Neural cell (in vitro differentiated cells): ENCODE results near the gene RALGDS. TPM values are rescaled to one million over a fixed set of nuclear protein-coding genes. Genes with fewer than 3 reads are reported as not detected.

ENCODE experiments used
- H2AFZ ChIP-seq: fragments of 200-600, 300-800 bp; sonication (generic), shearing (Covaris generic); 2 replicates; pipeline ENCODE4 v1.6.0; 2014; ENCODE audit warnings: low read depth, mild to moderate bottlenecking, antibody characterized with exemption, low read length, moderate library complexity
- H3F3A ChIP-seq: fragments of 200-600 bp; shearing (Covaris generic); 2 replicates; pipeline ENCODE4 v1.6.1; 2016; ENCODE audit warnings: mild to moderate bottlenecking, moderate library complexity, mixed read lengths, antibody characterized with exemption, low read length; ENCODE audit not compliant: insufficient read depth, poor library complexity, severe bottlenecking
- H3K27ac ChIP-seq: fragments of 200-600, 300-800 bp; sonication (generic), shearing (Covaris generic); 2 replicates; pipeline ENCODE4 v1.5.1; 2014; ENCODE audit warnings: mild to moderate bottlenecking, low read length, moderate library complexity
- H3K27me3 ChIP-seq: fragments of 300-800, 200-600 bp; sonication (generic), shearing (Covaris generic); 2 replicates; pipeline ENCODE4 v1.6.0; 2014; ENCODE audit warnings: mild to moderate bottlenecking, low read depth, low read length, moderate library complexity; ENCODE audit not compliant: insufficient read depth
- H3K36me3 ChIP-seq: fragments of 300-800, 200-600 bp; sonication (generic), shearing (Covaris generic); 2 replicates; pipeline ENCODE4 v1.5.1; 2014; ENCODE audit warnings: mild to moderate bottlenecking, antibody characterized with exemption, low read length, moderate library complexity; ENCODE audit not compliant: insufficient read depth
- H3K4me2 ChIP-seq: fragments of 300-800, 200-600 bp; sonication (generic), shearing (Covaris generic); 2 replicates; pipeline ENCODE4 v1.6.0; 2014; ENCODE audit warnings: mild to moderate bottlenecking, low read length
- H3K4me3 ChIP-seq: fragments of 300-800, 200-600 bp; sonication (generic), shearing (Covaris generic); 2 replicates; pipeline ENCODE4 v1.5.1; 2014; ENCODE audit warnings: mild to moderate bottlenecking, low read length, moderate library complexity
- H3K79me2 ChIP-seq: fragments of 200-600 bp; shearing (Covaris generic); replicated peaks from 2 replicates; pipeline ENCODE4 v1.6.0; 2014; ENCODE audit warnings: mild to moderate bottlenecking, low read length, moderate library complexity; ENCODE audit not compliant: insufficient read depth
- H3K9ac ChIP-seq: fragments of 300-800, 200-600 bp; sonication (generic), shearing (Covaris generic); 2 replicates; pipeline ENCODE4 v1.6.1; 2016; ENCODE audit warnings: mild to moderate bottlenecking, low read length, mixed read lengths
- H3K9me2 ChIP-seq: fragments of 200-600 bp; shearing (Covaris generic); 2 replicates; pipeline ENCODE4 v1.6.1; 2016; ENCODE audit warnings: mild to moderate bottlenecking, low read length, mixed read lengths; ENCODE audit not compliant: insufficient read depth
- H3K9me3 ChIP-seq: fragments of 200-600, 300-800 bp; sonication (generic), shearing (Covaris generic); 2 replicates; pipeline ENCODE4 v1.6.1; 2016; ENCODE audit warnings: mild to moderate bottlenecking, mixed run types, low read length, moderate library complexity, mixed read lengths
- H4K20me1 ChIP-seq: fragments of 200-600 bp; shearing (Covaris generic); 2 replicates; pipeline ENCODE4 v1.6.1; 2016; ENCODE audit warnings: mild to moderate bottlenecking, mixed run types; ENCODE audit not compliant: insufficient read depth
- CTCF ChIP-seq: fragments of 450-650 bp; IDR thresholded peaks from 2 replicates; pipeline ENCODE4 v1.5.1; 2014; ENCODE audit warnings: antibody characterized with exemption, mild to moderate bottlenecking, moderate library complexity; ENCODE audit not compliant: poor library complexity, severe bottlenecking
- EP300 ChIP-seq: fragments of 450-650 bp; conservative IDR thresholded peaks from 2 replicates; pipeline ENCODE4 v1.6.1; 2014; ENCODE audit warnings: antibody characterized with exemption, mild to moderate bottlenecking, moderate library complexity; ENCODE audit not compliant: poor library complexity, severe bottlenecking
- EZH2 ChIP-seq: fragments of 200-600, 300-800 bp; shearing (Covaris generic), sonication (generic); IDR thresholded peaks from 2 replicates; pipeline ENCODE4 v1.6.1; 2014; ENCODE audit warnings: antibody characterized with exemption, low read length, borderline replicate concordance, mild to moderate bottlenecking; ENCODE audit not compliant: insufficient read depth, poor library complexity, severe bottlenecking
- MXI1 ChIP-seq: fragments of 450-650 bp; conservative IDR thresholded peaks from 2 replicates; pipeline ENCODE4 v1.6.1; 2014; ENCODE audit warnings: antibody characterized with exemption, mild to moderate bottlenecking; ENCODE audit not compliant: poor library complexity, severe bottlenecking
- POLR2AphosphoS5 ChIP-seq: IDR thresholded peaks from 2 replicates; pipeline ENCODE4 v1.6.1; 2012
- RAD21 ChIP-seq: fragments of 450-650 bp; conservative IDR thresholded peaks from 2 replicates; pipeline ENCODE4 v1.6.1; 2014; ENCODE audit warnings: antibody characterized with exemption, mild to moderate bottlenecking, moderate library complexity
- REST ChIP-seq: IDR thresholded peaks from 2 replicates; pipeline ENCODE4 v1.6.1; 2012; ENCODE audit warnings: borderline replicate concordance
- SMC3 ChIP-seq: fragments of 450-650 bp; conservative IDR thresholded peaks from 2 replicates; pipeline ENCODE4 v1.6.1; 2014; ENCODE audit warnings: antibody characterized with exemption, mild to moderate bottlenecking, moderate library complexity; ENCODE audit not compliant: poor library complexity
- TAF1 ChIP-seq: IDR thresholded peaks from 2 replicates; pipeline ENCODE4 v1.6.1; 2012; ENCODE audit warnings: low read depth
- polyA plus RNA-seq: library from polyadenylated mRNA; depleted of rRNA; stranded (reverse); fragments of >200 nt; gene quantifications from 2 replicates; pipeline ENCODE4 v1.2.3, GENCODE V29; 2014

The RALGDS gene
- polyA plus RNA-seq, 1 donor from 2014 or later = 174 TPM

- TF ChIP-seq MXI1 (no peak), EZH2 (no peak), POLR2AphosphoS5 (no peak)
Observed at GRCh38 chr9:133050781-133051180, 70.3 kb downstream of the RALGDS start (continued).

GRCh38 chr9:133050142-133050541 is 70.9 kb downstream of the RALGDS start:
- Histone ChIP-seq H3K4me3 (no peak overlapping the region), H3K27me3 (no peaks in the 10 kb centered on the region), H3K9me2 (no peaks in the 10 kb centered on the region), H3K9ac (no peak overlapping the region), H3K79me2 (no peaks in the 10 kb centered on the region), H3K27ac (no peak overlapping the region), H2AFZ (no peak overlapping the region), H3K36me3 (no peaks in the 10 kb centered on the region), H3F3A (no peaks in the 10 kb centered on the region), H3K9me3 (no peaks in the 10 kb centered on the region), H4K20me1 (no peaks in the 10 kb centered on the region), H3K4me2 (no peak overlapping the region)
- TF ChIP-seq EP300 (no peak), POLR2AphosphoS5 (no peak), MXI1 (no peak), CTCF (no peak), RAD21 (no peak)

- Histone ChIP-seq H4K20me1 (no peaks in the 10 kb centered on the region), H3K36me3 (no peaks in the 10 kb centered on the region), H3K9ac (no peak overlapping the region), H2AFZ (no peak overlapping the region), H3K9me3 (no peaks in the 10 kb centered on the region), H3K27ac (no peak overlapping the region), H3K79me2 (no peaks in the 10 kb centered on the region), H3K27me3 (no peaks in the 10 kb centered on the region), H3K4me2 (no peak overlapping the region), H3K4me3 (no peak overlapping the region), H3F3A (no peaks in the 10 kb centered on the region), H3K9me2 (no peaks in the 10 kb centered on the region)
- TF ChIP-seq EP300 (no peak), RAD21 (no peak), SMC3 (no peak), TAF1 (no peak), MXI1 (no peak), POLR2AphosphoS5 (no peak), EZH2 (no peak), CTCF (no peak), REST (no peak)
Observed at GRCh38 chr9:133049043-133049442, 72.0 kb downstream of the RALGDS start.
